ENCODE results near the gene SORCS2.

GRCh38 chr4:7431696-7432530 is 239.6 kb downstream of the SORCS2 start:
- TF ChIP-seq CTCF (conservative IDR thresholded peaks at IDR 0.05; ENCODE audit: low read depth, low read length) (no peak), CEBPB (IDR thresholded peaks at IDR 0.05; ENCODE audit: low read depth, low read length) (no peak), MAZ (IDR thresholded peaks at IDR 0.05; ENCODE audit: borderline replicate concordance, low read depth, low read length) (no peak), MXI1 (IDR thresholded peaks at IDR 0.05; ENCODE audit: borderline replicate concordance, low read depth, low read length) (no peak), USF2 (IDR thresholded peaks at IDR 0.05; ENCODE audit: low read depth, low read length) (no peak), POLR2A (IDR thresholded peaks at IDR 0.05; ENCODE audit: low read depth, low read length) (no peak), MAFK (IDR thresholded peaks at IDR 0.05; ENCODE audit: low read depth, low read length) (no peak), ELK1 (IDR thresholded peaks at IDR 0.05; ENCODE audit: borderline replicate concordance, low read depth, low read length) (no peak), RCOR1 (IDR thresholded peaks at IDR 0.05; ENCODE audit: insufficient replicate concordance, low read length) (no peak)
